ENCODE results near the gene NOD1. TPM values are rescaled to one million over a fixed set of nuclear protein-coding genes. Genes with fewer than 3 reads are reported as not detected.
"Not testable (repeated sequence)": the region's sequence is repeated elsewhere in the genome, so short reads cannot be mapped to it uniquely, and the experiment has no call there.

NOD1 gene
- 1 to 10 TPM; 5.7 to 9.9 (median 7.4) TPM for polyA plus RNA-seq

GRCh38 chr7:30478349-30479201 is at the start of gene NOD1:
TSS of gene NOD1 (minus strand) at chr7:30478784. CDS start at chr7:30456921, 21,863 bp downstream.
- Mint-ChIP-seq H3K9me3 (no peaks in the 10 kb centered on the region), H3K27ac (peak within 1 kb of the TSS in 4 of 6 donors; percentile 83 to 90 (median 88)), H3K4me1 (peaks cover 47 to 49% of the 10 kb centered on the region in 2 donors), H3K4me3 (peak within 1 kb of the TSS in 4 of 5 donors; percentile 93 to 96 (median 94)), H3K27me3 (ENCODE audit: low read depth in 3 of 3) (peaks cover 1 to 5% (median 3%) of the 10 kb centered on the region in 3 donors), H3K36me3 (peaks cover 0 to 4% (median 3%) of the 10 kb centered on the region in 3 donors)
- DNase-seq, result peak; percentile 54 to 57 (median 56)

GRCh38 chr7:30527297-30527696 is 48.7 kb upstream of the NOD1 start:
- DNase-seq; H3K27ac Mint-ChIP-seq; H3K27me3 Mint-ChIP-seq (ENCODE audit: low read depth in 3 of 3); H3K4me3 Mint-ChIP-seq; H3K9me3 Mint-ChIP-seq: not testable (repeated sequence)
- Mint-ChIP-seq H3K4me1 (peaks cover 21% of the 10 kb centered on the region in 2 donors), H3K36me3 (peaks cover 0 to 17% (median 10%) of the 10 kb centered on the region in 3 donors)

- Mint-ChIP-seq H3K27ac (no peak overlapping the region), H3K9me3 (no peaks in the 10 kb centered on the region), H3K36me3 (peaks cover 0 to 14% (median 13%) of the 10 kb centered on the region in 3 donors), H3K4me1 (peaks cover 21% of the 10 kb centered on the region in 2 donors), H3K4me3 (no peak overlapping the region), H3K27me3 (ENCODE audit: low read depth in 3 of 3) (peaks cover 0 to 4% (median 2%) of the 10 kb centered on the region in 3 donors)
- DNase-seq, result no peak
Observed at GRCh38 chr7:30526163-30526562, 47.6 kb upstream of the NOD1 start.

GRCh38 chr7:30525429-30525828 is 46.8 kb upstream of the NOD1 start:
- H3K27ac Mint-ChIP-seq, result peak overlapping the region in 1 of 6 donors; percentile 76
- peaks cover 2 to 4% (median 3%) of the 10 kb centered on the region in 3 donors for H3K27me3 Mint-ChIP-seq (ENCODE audit: low read depth in 3 of 3)
- peaks cover 21% of the 10 kb centered on the region in 2 donors for H3K4me1 Mint-ChIP-seq
- H3K4me3 Mint-ChIP-seq, result peak overlapping the region in 1 of 5 donors; percentile 11
- peaks cover 0 to 17% (median 13%) of the 10 kb centered on the region in 3 donors for H3K36me3 Mint-ChIP-seq
- H3K9me3 Mint-ChIP-seq, result no peaks in the 10 kb centered on the region
- DNase-seq, result no peak

- no peaks in the 10 kb centered on the region for H3K9me3 Mint-ChIP-seq
- H3K27ac Mint-ChIP-seq, result peak overlapping the region; percentile 29 to 87 (median 76)
- H3K36me3 Mint-ChIP-seq, result peaks cover 0 to 17% (median 13%) of the 10 kb centered on the region in 3 donors
- DNase-seq, result peak in 2 of 3 donors; percentile 13 to 21
- peaks cover 21% of the 10 kb centered on the region in 2 donors for H3K4me1 Mint-ChIP-seq
- peaks cover 2 to 4% (median 3%) of the 10 kb centered on the region in 3 donors for H3K27me3 Mint-ChIP-seq (ENCODE audit: low read depth in 3 of 3)
- peak overlapping the region in 2 of 5 donors; percentile 27 to 36 for H3K4me3 Mint-ChIP-seq
Observed at GRCh38 chr7:30524545-30524944, 46.0 kb upstream of the NOD1 start.

GRCh38 chr7:30523466-30523865 is 44.9 kb upstream of the NOD1 start:
- no peak for DNase-seq
- Mint-ChIP-seq H3K9me3 (no peaks in the 10 kb centered on the region), H3K4me3 (no peak overlapping the region), H3K27me3 (ENCODE audit: low read depth in 3 of 3) (peaks cover 2 to 4% (median 3%) of the 10 kb centered on the region in 3 donors), H3K4me1 (peaks cover 21% of the 10 kb centered on the region in 2 donors), H3K36me3 (peaks cover 0 to 17% (median 13%) of the 10 kb centered on the region in 3 donors), H3K27ac (peak overlapping the region in 3 of 6 donors; percentile 56 to 87 (median 76))

GRCh38 chr7:30522159-30522558 is 43.6 kb upstream of the NOD1 start:
- Mint-ChIP-seq H3K27ac (no peak overlapping the region), H3K4me1 (peaks cover 21% of the 10 kb centered on the region in 2 donors), H3K9me3 (no peaks in the 10 kb centered on the region)

GRCh38 chr7:30521532-30521931 is 42.9 kb upstream of the NOD1 start:
- DNase-seq, result no peak
- peaks cover 2 to 4% (median 3%) of the 10 kb centered on the region in 3 donors for H3K27me3 Mint-ChIP-seq (ENCODE audit: low read depth in 3 of 3)
- H3K27ac Mint-ChIP-seq, result no peak overlapping the region
- H3K4me1 Mint-ChIP-seq, result peaks cover 21% of the 10 kb centered on the region in 2 donors
- H3K9me3 Mint-ChIP-seq, result no peaks in the 10 kb centered on the region
- no peak overlapping the region for H3K4me3 Mint-ChIP-seq
- peaks cover 0 to 13% (median 10%) of the 10 kb centered on the region in 3 donors for H3K36me3 Mint-ChIP-seq

More at GRCh38 chr7:30522159-30522558, 43.6 kb upstream of the NOD1 start:
- H3K4me3 Mint-ChIP-seq, result no peak overlapping the region
- H3K36me3 Mint-ChIP-seq, result peaks cover 0 to 13% (median 10%) of the 10 kb centered on the region in 3 donors
- no peak for DNase-seq
- peaks cover 2 to 4% (median 3%) of the 10 kb centered on the region in 3 donors for H3K27me3 Mint-ChIP-seq (ENCODE audit: low read depth in 3 of 3)

- DNase-seq, result no peak
- peaks cover 0 to 4% (median 3%) of the 10 kb centered on the region in 3 donors for H3K27me3 Mint-ChIP-seq (ENCODE audit: low read depth in 3 of 3)
Observed at GRCh38 chr7:30519122-30519521, 40.5 kb upstream of the NOD1 start.

GRCh38 chr7:30515761-30516160 is 37.2 kb upstream of the NOD1 start:
- no peak overlapping the region for H3K4me3 Mint-ChIP-seq

More at GRCh38 chr7:30519122-30519521, 40.5 kb upstream of the NOD1 start:
- Mint-ChIP-seq H3K36me3 (peaks cover 0 to 15% (median 10%) of the 10 kb centered on the region in 3 donors), H3K9me3 (no peaks in the 10 kb centered on the region), H3K27ac (no peak overlapping the region), H3K4me1 (peaks cover 7 to 8% of the 10 kb centered on the region in 2 donors), H3K4me3 (no peak overlapping the region)

GRCh38 chr7:30514776-30515175 is 36.2 kb upstream of the NOD1 start:
- H3K4me1 Mint-ChIP-seq, result no peaks in the 10 kb centered on the region
- H3K27ac Mint-ChIP-seq, result no peak overlapping the region
- no peak overlapping the region for H3K4me3 Mint-ChIP-seq
- no peak for DNase-seq
- peaks cover 0 to 16% (median 0%) of the 10 kb centered on the region in 3 donors for H3K36me3 Mint-ChIP-seq
- H3K9me3 Mint-ChIP-seq, result no peaks in the 10 kb centered on the region
- H3K27me3 Mint-ChIP-seq (ENCODE audit: low read depth in 3 of 3), result no peaks in the 10 kb centered on the region

More at GRCh38 chr7:30515761-30516160, 37.2 kb upstream of the NOD1 start:
- H3K9me3 Mint-ChIP-seq, result no peaks in the 10 kb centered on the region
- H3K27me3 Mint-ChIP-seq (ENCODE audit: low read depth in 3 of 3), result peaks cover 0 to 3% (median 0%) of the 10 kb centered on the region in 3 donors
- H3K36me3 Mint-ChIP-seq, result peaks cover 0 to 20% (median 0%) of the 10 kb centered on the region in 3 donors
- DNase-seq, result no peak
- no peak overlapping the region for H3K27ac Mint-ChIP-seq
- no peaks in the 10 kb centered on the region for H3K4me1 Mint-ChIP-seq

- H3K9me3 Mint-ChIP-seq, result no peaks in the 10 kb centered on the region
- peaks cover 0 to 16% (median 0%) of the 10 kb centered on the region in 3 donors for H3K36me3 Mint-ChIP-seq
- H3K27ac Mint-ChIP-seq, result no peak overlapping the region
- H3K4me1 Mint-ChIP-seq, result no peaks in the 10 kb centered on the region
- no peak overlapping the region for H3K4me3 Mint-ChIP-seq
- DNase-seq, result no peak
- H3K27me3 Mint-ChIP-seq (ENCODE audit: low read depth in 3 of 3), result no peaks in the 10 kb centered on the region
Observed at GRCh38 chr7:30514177-30514576, 35.6 kb upstream of the NOD1 start.

GRCh38 chr7:30513762-30514161 is 35.2 kb upstream of the NOD1 start:
- no peak for DNase-seq
- H3K9me3 Mint-ChIP-seq, result no peaks in the 10 kb centered on the region
- H3K27ac Mint-ChIP-seq, result no peak overlapping the region
- H3K27me3 Mint-ChIP-seq (ENCODE audit: low read depth in 3 of 3), result no peaks in the 10 kb centered on the region
- no peak overlapping the region for H3K4me3 Mint-ChIP-seq
- peaks cover 0 to 16% (median 0%) of the 10 kb centered on the region in 3 donors for H3K36me3 Mint-ChIP-seq
- no peaks in the 10 kb centered on the region for H3K4me1 Mint-ChIP-seq

Data from immature natural killer cell (primary cell).